ENCODE results near the gene ANK3.

Gene ANK3

GRCh38 chr10:60009710-60010383 lies 379.8 kb downstream of the ANK3 start:
- Histone ChIP-seq H3K36me3 (ENCODE audit: control insufficient read depth, insufficient read depth, low read length) (no peaks in the 10 kb centered on the region), H3K27ac (ENCODE audit: insufficient read depth, low read depth, low read length, poor library complexity, severe bottlenecking) (no peak overlapping the region), H3K4me1 (ENCODE audit: control insufficient read depth, insufficient read depth, low read length) (no peaks in the 10 kb centered on the region), H3K9me3 (ENCODE audit: control insufficient read depth, low read length) (no peaks in the 10 kb centered on the region), H3K4me3 (ENCODE audit: insufficient read depth, low read depth, low read length) (no peak overlapping the region), H3K27me3 (ENCODE audit: control insufficient read depth, insufficient read depth, low read length, poor library complexity, severe bottlenecking) (no peaks in the 10 kb centered on the region)
- WGBS, 2 experiments = 84 to 94% methylated on average over 1 to 2 of the region's 2 CpGs

GRCh38 chr10:60009276-60009675 lies 380.4 kb downstream of the ANK3 start:
- no peak overlapping the region for H3K4me3 ChIP-seq (ENCODE audit: insufficient read depth, low read depth, low read length)
- no peaks in the 10 kb centered on the region for H3K27me3 ChIP-seq (ENCODE audit: control insufficient read depth, insufficient read depth, low read length, poor library complexity, severe bottlenecking)
- H3K9me3 ChIP-seq (ENCODE audit: control insufficient read depth, low read length) = no peaks in the 10 kb centered on the region
- no peaks in the 10 kb centered on the region for H3K36me3 ChIP-seq (ENCODE audit: control insufficient read depth, insufficient read depth, low read length)
- H3K27ac ChIP-seq (ENCODE audit: insufficient read depth, low read depth, low read length, poor library complexity, severe bottlenecking) = no peak overlapping the region
- H3K4me1 ChIP-seq (ENCODE audit: control insufficient read depth, insufficient read depth, low read length) = no peaks in the 10 kb centered on the region
- 86% methylated on average over 2 of the region's 2 CpGs for WGBS, 2 experiments

GRCh38 chr10:60008816-60009215 lies 380.9 kb downstream of the ANK3 start:
- H3K27ac ChIP-seq (ENCODE audit: insufficient read depth, low read depth, low read length, poor library complexity, severe bottlenecking) = no peak overlapping the region
- no peaks in the 10 kb centered on the region for H3K36me3 ChIP-seq (ENCODE audit: control insufficient read depth, insufficient read depth, low read length)
- no peak overlapping the region for H3K4me3 ChIP-seq (ENCODE audit: insufficient read depth, low read depth, low read length)
- peaks cover 5% of the 10 kb centered on the region for H3K4me1 ChIP-seq (ENCODE audit: control insufficient read depth, insufficient read depth, low read length)
- no peaks in the 10 kb centered on the region for H3K27me3 ChIP-seq (ENCODE audit: control insufficient read depth, insufficient read depth, low read length, poor library complexity, severe bottlenecking)
- no peaks in the 10 kb centered on the region for H3K9me3 ChIP-seq (ENCODE audit: control insufficient read depth, low read length)
- WGBS, 2 experiments = 89 to 90% methylated on average over 4 of the region's 4 CpGs

- peaks cover 9% of the 10 kb centered on the region for H3K4me1 ChIP-seq (ENCODE audit: control insufficient read depth, insufficient read depth, low read length)
- no peaks in the 10 kb centered on the region for H3K27me3 ChIP-seq (ENCODE audit: control insufficient read depth, insufficient read depth, low read length, poor library complexity, severe bottlenecking)
- H3K36me3 ChIP-seq (ENCODE audit: control insufficient read depth, insufficient read depth, low read length) = no peaks in the 10 kb centered on the region
- no peaks in the 10 kb centered on the region for H3K9me3 ChIP-seq (ENCODE audit: control insufficient read depth, low read length)
- no peak overlapping the region for H3K27ac ChIP-seq (ENCODE audit: insufficient read depth, low read depth, low read length, poor library complexity, severe bottlenecking)
- 78 to 96% methylated on average over 1 to 2 of the region's 3 CpGs for WGBS, 2 experiments
- H3K4me3 ChIP-seq (ENCODE audit: insufficient read depth, low read depth, low read length) = no peak overlapping the region
These were observed 383.6 kb downstream of the ANK3 start for GRCh38 chr10:60006062-60006461.

- no peaks in the 10 kb centered on the region for H3K27me3 ChIP-seq (ENCODE audit: control insufficient read depth, insufficient read depth, low read length, poor library complexity, severe bottlenecking)
- no peaks in the 10 kb centered on the region for H3K9me3 ChIP-seq (ENCODE audit: control insufficient read depth, low read length)
- H3K4me1 ChIP-seq (ENCODE audit: control insufficient read depth, insufficient read depth, low read length) = peaks cover 9% of the 10 kb centered on the region
- WGBS, 2 experiments = 52 to 55% methylated on average over 5 of the region's 5 CpGs
- no peaks in the 10 kb centered on the region for H3K36me3 ChIP-seq (ENCODE audit: control insufficient read depth, insufficient read depth, low read length)
- no peak overlapping the region for H3K4me3 ChIP-seq (ENCODE audit: insufficient read depth, low read depth, low read length)
- no peak overlapping the region for H3K27ac ChIP-seq (ENCODE audit: insufficient read depth, low read depth, low read length, poor library complexity, severe bottlenecking)
These were observed 385.8 kb downstream of the ANK3 start for GRCh38 chr10:60003651-60004523.

- Histone ChIP-seq H3K4me1 (ENCODE audit: control insufficient read depth, insufficient read depth, low read length) (peaks cover 9% of the 10 kb centered on the region), H3K9me3 (ENCODE audit: control insufficient read depth, low read length) (no peaks in the 10 kb centered on the region), H3K27me3 (ENCODE audit: control insufficient read depth, insufficient read depth, low read length, poor library complexity, severe bottlenecking) (no peaks in the 10 kb centered on the region), H3K27ac (ENCODE audit: insufficient read depth, low read depth, low read length, poor library complexity, severe bottlenecking) (no peak overlapping the region), H3K36me3 (ENCODE audit: control insufficient read depth, insufficient read depth, low read length) (no peaks in the 10 kb centered on the region), H3K4me3 (ENCODE audit: insufficient read depth, low read depth, low read length) (no peak overlapping the region)
- WGBS, 2 experiments = 89 to 92% methylated on average over 3 of the region's 3 CpGs
These were observed 388.9 kb downstream of the ANK3 start for GRCh38 chr10:60000747-60001146.

GRCh38 chr10:59997827-59998525 lies 391.7 kb downstream of the ANK3 start:
- H3K27ac ChIP-seq (ENCODE audit: insufficient read depth, low read depth, low read length, poor library complexity, severe bottlenecking) = no peak overlapping the region
- no peaks in the 10 kb centered on the region for H3K36me3 ChIP-seq (ENCODE audit: control insufficient read depth, insufficient read depth, low read length)
- H3K27me3 ChIP-seq (ENCODE audit: control insufficient read depth, insufficient read depth, low read length, poor library complexity, severe bottlenecking) = no peaks in the 10 kb centered on the region
- H3K4me3 ChIP-seq (ENCODE audit: insufficient read depth, low read depth, low read length) = no peak overlapping the region
- no peaks in the 10 kb centered on the region for H3K4me1 ChIP-seq (ENCODE audit: control insufficient read depth, insufficient read depth, low read length)
- H3K9me3 ChIP-seq (ENCODE audit: control insufficient read depth, low read length) = no peaks in the 10 kb centered on the region
- 96 to 97% methylated on average over 2 to 3 of the region's 3 CpGs for WGBS, 2 experiments

GRCh38 chr10:59995862-59996261 lies 393.8 kb downstream of the ANK3 start:
- no peaks in the 10 kb centered on the region for H3K36me3 ChIP-seq (ENCODE audit: control insufficient read depth, insufficient read depth, low read length)
- no peak overlapping the region for H3K27ac ChIP-seq (ENCODE audit: insufficient read depth, low read depth, low read length, poor library complexity, severe bottlenecking)
- H3K9me3 ChIP-seq (ENCODE audit: control insufficient read depth, low read length) = no peaks in the 10 kb centered on the region
- no peak overlapping the region for H3K4me3 ChIP-seq (ENCODE audit: insufficient read depth, low read depth, low read length)
- H3K4me1 ChIP-seq (ENCODE audit: control insufficient read depth, insufficient read depth, low read length) = no peaks in the 10 kb centered on the region
- H3K27me3 ChIP-seq (ENCODE audit: control insufficient read depth, insufficient read depth, low read length, poor library complexity, severe bottlenecking) = no peaks in the 10 kb centered on the region

- Histone ChIP-seq H3K9me3 (ENCODE audit: control insufficient read depth, low read length) (no peaks in the 10 kb centered on the region), H3K4me1 (ENCODE audit: control insufficient read depth, insufficient read depth, low read length) (no peaks in the 10 kb centered on the region), H3K4me3 (ENCODE audit: insufficient read depth, low read depth, low read length) (no peak overlapping the region), H3K36me3 (ENCODE audit: control insufficient read depth, insufficient read depth, low read length) (no peaks in the 10 kb centered on the region), H3K27me3 (ENCODE audit: control insufficient read depth, insufficient read depth, low read length, poor library complexity, severe bottlenecking) (no peaks in the 10 kb centered on the region), H3K27ac (ENCODE audit: insufficient read depth, low read depth, low read length, poor library complexity, severe bottlenecking) (no peak overlapping the region)
- WGBS, 2 experiments = 100% methylated on average over 1 of the region's 1 CpG; no CpG with 5 or more reads in 1 of the 2 experiments
These were observed 395.7 kb downstream of the ANK3 start for GRCh38 chr10:59993931-59994330.

- no peaks in the 10 kb centered on the region for H3K9me3 ChIP-seq (ENCODE audit: control insufficient read depth, low read length)
- H3K4me3 ChIP-seq (ENCODE audit: insufficient read depth, low read depth, low read length) = no peak overlapping the region
- no peak overlapping the region for H3K27ac ChIP-seq (ENCODE audit: insufficient read depth, low read depth, low read length, poor library complexity, severe bottlenecking)
- H3K36me3 ChIP-seq (ENCODE audit: control insufficient read depth, insufficient read depth, low read length) = no peaks in the 10 kb centered on the region
- H3K27me3 ChIP-seq (ENCODE audit: control insufficient read depth, insufficient read depth, low read length, poor library complexity, severe bottlenecking) = no peaks in the 10 kb centered on the region
- no peaks in the 10 kb centered on the region for H3K4me1 ChIP-seq (ENCODE audit: control insufficient read depth, insufficient read depth, low read length)
- 44 to 83% methylated on average over 1 to 3 of the region's 3 CpGs for WGBS, 2 experiments
These were observed 398.0 kb downstream of the ANK3 start for GRCh38 chr10:59991661-59992060.
